Measurements from ENCODE around the gene BCL2L1.
A peak's percentile ranks its signal among the peaks of the same experiment; 100 is the strongest.
"Not testable (repeated sequence)": the region's sequence is repeated elsewhere in the genome, so short reads cannot be mapped to it uniquely, and the experiment has no call there.

BCL2L1 gene

DNA sequence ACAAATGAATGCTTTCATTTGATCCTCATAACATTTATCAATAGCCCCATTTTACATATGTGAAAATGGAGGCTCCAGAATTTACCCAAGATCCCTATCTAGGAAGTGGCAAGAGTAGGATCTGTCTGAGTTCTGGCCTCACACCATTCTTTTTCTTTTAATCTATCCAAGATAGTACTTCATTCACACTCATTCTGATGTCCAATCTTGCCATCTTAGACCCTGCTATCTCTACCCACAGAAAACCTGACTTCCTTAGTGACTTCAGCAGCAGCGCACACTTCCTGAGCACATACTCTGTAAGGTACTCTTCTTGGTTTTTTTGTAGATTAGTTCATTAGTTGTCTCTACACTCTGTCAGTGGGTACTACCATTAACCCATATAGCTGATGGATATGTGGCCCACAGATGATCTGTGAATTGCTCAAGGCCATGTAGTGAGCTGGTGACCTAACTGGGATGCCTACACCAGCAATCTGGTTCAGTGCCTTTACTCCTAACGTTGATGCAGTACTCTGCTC is 48.7 kb downstream of the BCL2L1 start:
- DNase-seq: no peak

DNA sequence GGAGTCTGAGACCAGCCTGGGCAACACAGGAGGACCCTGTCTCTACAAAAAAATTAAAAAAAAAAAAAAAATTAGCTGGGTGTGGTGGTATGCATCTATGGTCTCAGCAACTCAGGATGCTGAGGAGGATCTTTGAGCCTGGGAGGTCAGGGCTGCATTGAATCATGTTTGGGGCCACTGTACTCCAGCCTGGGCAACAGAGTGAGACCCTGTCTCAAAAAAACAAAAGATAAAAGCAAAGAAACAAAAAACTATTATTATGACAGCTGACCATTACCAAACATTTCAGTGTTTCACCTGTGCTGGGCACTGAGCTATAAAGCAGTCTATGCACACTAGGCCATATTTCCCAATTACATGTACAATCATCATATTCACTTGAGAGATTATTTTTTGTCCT is 49.2 kb downstream of the BCL2L1 start:
- DNase-seq: no peak

DNA sequence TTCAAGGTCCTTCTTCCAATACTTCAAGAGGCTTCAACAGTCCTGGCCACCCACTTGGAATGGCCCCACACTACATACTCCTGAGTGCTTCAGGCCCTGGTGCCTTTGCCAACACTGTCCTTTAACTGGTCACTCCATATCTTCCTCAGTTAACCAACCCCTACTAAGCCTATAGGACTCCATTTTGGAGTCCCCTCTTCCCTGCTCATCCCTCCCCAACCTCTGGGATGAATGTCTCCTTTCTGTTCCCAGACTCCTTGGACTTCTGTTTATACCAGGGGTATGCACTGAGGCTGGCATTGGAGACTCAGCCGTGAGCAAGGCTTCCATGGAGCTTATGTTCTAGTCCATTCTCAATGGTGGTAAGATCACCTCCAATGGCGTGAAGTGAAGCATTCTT is 51.3 kb downstream of the BCL2L1 start:
- no peak for DNase-seq

DNA sequence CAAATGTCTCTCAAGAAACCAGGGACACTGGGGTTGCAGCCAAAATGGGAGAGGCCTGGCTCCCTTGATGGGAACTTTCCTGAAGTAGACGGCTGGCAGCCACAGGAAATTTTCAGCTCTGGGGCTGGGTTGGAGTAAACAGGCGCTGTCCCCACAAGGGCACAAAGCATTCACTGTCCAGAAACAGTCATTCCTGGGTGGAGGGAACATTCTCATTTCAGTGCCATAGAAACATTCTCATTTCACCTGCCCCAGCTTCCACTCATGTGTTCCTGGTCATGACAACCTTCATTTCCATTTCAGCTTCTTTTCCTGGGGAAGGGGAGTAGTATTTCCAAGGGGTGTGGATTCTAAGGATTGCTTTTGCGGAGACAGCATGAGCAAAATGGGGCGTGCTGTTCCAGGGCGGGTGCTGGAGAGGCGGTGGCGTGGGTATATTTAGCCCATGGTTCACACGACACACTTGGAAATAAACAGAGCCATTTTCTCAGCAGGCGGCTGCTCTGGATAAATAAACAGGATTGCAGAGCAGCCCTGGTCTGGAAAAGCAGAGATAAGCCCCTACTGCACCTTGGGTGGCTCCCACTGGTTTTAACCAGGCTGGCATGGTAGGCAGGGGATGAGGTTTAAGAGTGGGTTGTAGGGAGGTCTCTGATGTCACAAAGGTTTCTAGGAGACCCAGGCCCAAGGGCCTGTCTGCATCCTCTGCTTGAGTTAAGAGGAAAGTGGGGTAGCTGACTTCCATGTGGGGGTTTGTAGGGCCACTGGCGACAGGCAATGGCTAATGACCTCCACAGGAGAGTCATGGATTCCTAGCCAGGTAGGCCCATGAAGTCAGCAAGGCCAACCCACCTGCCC is 52.1 kb downstream of the BCL2L1 start:
- DNase-seq: no peak

- DNase-seq: no peak
Observed at GRCh38 chr20:31669876-31670275, 52.8 kb downstream of the BCL2L1 start.

DNA sequence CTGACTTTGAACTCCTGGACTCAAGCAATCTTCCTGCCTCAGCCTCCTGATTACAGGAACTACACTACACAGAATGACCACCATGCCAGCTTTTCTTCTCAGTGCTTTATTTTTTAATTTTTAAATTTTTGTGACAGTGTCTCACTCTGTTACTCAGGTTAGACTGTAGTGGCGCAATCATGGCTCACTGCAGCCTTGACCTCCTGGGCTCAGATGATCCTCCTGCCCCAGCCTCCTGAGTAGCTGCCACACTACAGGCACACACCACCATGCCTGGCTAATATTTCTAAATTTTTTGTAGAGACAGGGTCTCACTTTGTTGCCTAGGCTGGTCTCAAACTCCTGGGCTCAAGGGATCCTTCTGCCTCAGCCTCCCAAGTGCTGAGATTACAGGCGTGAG is 53.7 kb downstream of the BCL2L1 start:
- DNase-seq: not testable (repeated sequence)

DNA sequence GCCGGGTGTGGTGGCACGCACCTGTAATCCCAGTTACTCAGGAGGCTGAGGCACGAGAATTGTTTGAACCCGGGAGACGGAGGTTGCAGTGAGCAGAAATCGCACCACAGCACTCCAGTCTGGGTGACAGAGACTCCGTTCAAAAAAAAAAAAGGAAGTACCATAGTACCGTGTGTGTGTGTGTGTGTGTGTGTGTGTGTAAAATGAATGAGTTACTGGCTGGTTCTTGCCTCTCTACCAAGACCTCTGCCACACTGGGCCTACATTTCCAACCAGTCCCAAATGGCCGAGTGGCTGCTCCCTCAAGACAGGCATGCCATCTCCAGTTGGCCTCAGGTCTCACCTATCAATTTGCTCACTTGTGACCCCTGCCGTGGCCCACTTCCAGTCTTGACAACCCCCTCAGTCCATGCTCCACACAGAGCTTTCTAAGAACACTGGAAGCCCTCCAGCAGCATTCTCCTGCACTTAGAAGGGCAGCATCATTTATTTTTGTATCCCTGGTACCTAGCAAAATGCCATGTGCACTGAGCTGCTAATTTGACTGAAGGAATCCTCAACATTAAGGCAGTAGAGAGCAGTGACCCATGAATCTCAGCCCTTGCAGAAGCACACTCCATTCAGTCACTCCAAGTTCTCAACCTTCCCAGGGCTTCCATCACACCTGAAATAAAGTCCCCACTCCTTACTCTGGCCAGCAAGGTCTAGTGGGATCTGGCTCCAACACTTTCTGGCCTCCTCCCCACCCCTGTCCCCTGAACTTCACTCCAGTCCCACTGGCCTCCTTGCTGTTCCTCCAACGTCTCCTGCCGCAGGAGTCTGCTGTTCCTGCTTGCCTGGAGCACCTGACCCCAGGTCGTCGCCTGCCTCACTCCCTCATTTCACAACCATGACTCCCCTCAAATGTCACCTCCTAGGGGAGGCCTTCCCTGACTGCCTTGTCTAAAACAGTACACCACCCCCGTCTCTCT is 55.1 kb downstream of the BCL2L1 start:
- DNase-seq: no peak

GRCh38 chr20:31666258-31667042 is 56.2 kb downstream of the BCL2L1 start:
- DNase-seq: no peak

- DNase-seq: no peak
Observed at GRCh38 chr20:31665753-31666152, 56.9 kb downstream of the BCL2L1 start.

- DNase-seq: no peak
Observed at GRCh38 chr20:31664696-31665354, 57.8 kb downstream of the BCL2L1 start.

GRCh38 chr20:31663838-31664695 is 58.6 kb downstream of the BCL2L1 start:
- DNase-seq: no peak

GRCh38 chr20:31663524-31663837 is 59.2 kb downstream of the BCL2L1 start:
- DNase-seq: no peak

DNA sequence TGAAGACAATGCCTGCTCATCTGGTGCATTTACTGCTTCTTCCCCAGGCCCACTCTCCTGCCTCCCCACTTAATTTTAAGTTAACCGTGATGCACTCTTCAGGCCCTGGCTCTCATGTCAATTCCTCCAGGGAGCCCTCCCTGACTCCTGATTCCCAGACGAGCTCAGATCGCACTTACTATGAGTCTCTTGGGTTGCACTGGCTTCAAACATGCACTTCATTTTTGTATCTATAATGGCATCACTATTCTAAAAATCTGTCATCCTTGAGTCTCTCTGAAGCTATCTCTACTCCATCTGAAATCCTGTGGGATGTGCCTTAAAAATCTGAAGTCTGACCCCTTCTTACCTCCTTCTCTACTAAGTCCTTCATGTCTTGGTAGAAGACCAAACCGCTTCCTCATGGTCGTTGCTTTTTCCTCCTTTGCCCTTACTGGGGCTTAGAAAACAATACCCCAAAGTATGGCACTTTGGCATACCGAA is 60.3 kb downstream of the BCL2L1 start:
- DNase-seq: no peak

- DNase-seq: peak; percentile 79
Observed at GRCh38 chr20:31661625-31662371, 60.9 kb downstream of the BCL2L1 start.

DNA sequence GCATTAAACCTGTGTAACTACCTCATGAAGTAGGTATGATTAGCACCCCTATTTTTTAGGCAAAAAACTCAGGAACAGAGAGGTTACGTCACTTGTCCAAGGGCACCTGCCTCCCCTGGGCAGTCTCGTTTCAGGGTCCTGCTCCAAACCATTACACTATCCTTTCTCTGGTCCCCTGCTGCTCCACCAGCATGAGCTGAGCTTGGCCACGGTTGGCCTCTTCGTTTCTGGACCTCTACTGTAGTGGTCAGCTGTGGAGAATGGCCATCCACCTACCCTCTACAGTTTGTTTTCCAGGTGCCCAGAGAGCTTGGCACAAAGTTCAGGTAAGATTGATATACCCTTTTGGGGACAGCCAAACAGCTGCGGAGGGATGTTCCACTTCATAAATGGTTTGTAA is 68.1 kb downstream of the BCL2L1 start:
- DNase-seq: no peak

GRCh38 chr20:31653561-31653960 is 69.1 kb downstream of the BCL2L1 start:
- no peak for DNase-seq

GRCh38 chr20:31652917-31653396 is 69.7 kb downstream of the BCL2L1 start:
- DNase-seq: peak; percentile 64

- not testable (repeated sequence) for DNase-seq
Observed at GRCh38 chr20:31648104-31648503, 74.6 kb downstream of the BCL2L1 start.

DNA sequence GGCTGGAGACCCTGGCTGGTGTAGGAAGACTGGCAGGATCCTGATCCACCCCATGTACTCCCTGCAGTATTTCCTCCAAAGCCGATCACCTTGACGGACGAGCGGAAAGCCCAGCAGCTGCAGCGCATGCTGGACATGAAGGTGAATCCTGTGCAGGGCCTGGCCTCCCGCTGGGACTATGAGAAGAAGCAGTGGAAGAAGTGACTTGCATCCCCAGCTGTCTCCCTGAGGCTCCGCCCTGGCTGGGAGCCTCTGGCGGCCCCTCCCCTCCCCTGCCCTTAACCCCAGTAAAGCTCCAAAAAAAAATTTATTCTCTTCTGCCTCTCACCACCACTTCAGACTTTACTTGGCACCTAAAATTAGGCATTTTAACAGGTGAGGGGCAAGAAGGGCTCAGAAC is 78.0 kb downstream of the BCL2L1 start:
- DNase-seq: no peak

GRCh38 chr20:31643522-31643921 is 79.1 kb downstream of the BCL2L1 start:
- no peak for DNase-seq

Data from fibroblast of skin of scalp (primary cell).